ENCODE results near the gene HOXB1. TPM values are rescaled to one million over a fixed set of nuclear protein-coding genes. Genes with fewer than 3 reads are reported as not detected.
A peak's percentile ranks its signal among the peaks of the same experiment; 100 is the strongest.

HOXB1 gene
- total and polyA plus RNA-seq, 7 experiments from 2014 or later: not detected

DNA sequence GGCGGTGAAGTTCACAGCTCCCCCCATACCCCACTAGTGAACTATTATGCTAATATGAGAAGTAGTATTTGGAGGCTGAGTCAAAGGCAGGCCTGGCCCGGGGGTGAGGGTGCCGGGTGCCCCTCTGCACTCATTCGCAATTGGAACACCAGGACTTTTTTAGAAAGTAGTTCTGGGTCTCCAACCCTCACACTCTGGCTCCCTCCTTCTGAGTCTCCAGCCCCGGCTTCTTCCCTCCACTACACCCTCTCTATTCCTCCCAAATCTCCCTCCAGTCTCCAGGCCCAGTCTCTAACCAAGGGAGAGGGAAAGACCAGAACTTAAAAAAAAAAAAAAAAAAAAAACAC, 25.4 kb upstream of the HOXB1 start:
- ATAC-seq (no peak), DNase-seq (no peak)
- ChIA-PET POLR2A (interaction anchor here (1.4 to 3.4 kb wide), 6 partner anchors 9 to 18 kb away, joined by 4 to 24 read pairs (median 6); no protein-coding TSS in a partner anchor), CTCF (interaction anchor here (0.6 to 0.7 kb wide), 2 partner anchors 10 to 931 kb away, joined by 3 to 4 read pairs; no protein-coding TSS in a partner anchor)
- Mint-ChIP-seq H3K4me1 (peaks cover 5 to 20% (median 12%) of the 10 kb centered on the region in 7 donors), H3K4me3 (peak overlapping the region in 9 of 10 donors; percentile 67 to 90 (median 81)), H3K9me3 (peaks cover 0 to 1% (median 0%) of the 10 kb centered on the region in 11 donors), H3K27me3 (peaks cover 7 to 76% (median 23%) of the 10 kb centered on the region in 5 donors), H3K27ac (no peak overlapping the region), H3K36me3 (peaks cover 0 to 11% (median 0%) of the 10 kb centered on the region in 5 donors)
- Histone ChIP-seq H3K4me1 (ENCODE audit: control insufficient read depth in 2 of 2, insufficient read depth in 2 of 2, low read length in 2 of 2) (no peaks in the 10 kb centered on the region), H3K9me3 (ENCODE audit: control insufficient read depth in 2 of 3, low read length in 3 of 3) (no peaks in the 10 kb centered on the region), H3K27me3 (ENCODE audit: control insufficient read depth in 2 of 2, insufficient read depth in 2 of 2, low read length in 2 of 2) (no peaks in the 10 kb centered on the region), H3K4me3 (ENCODE audit: low read length) (no peak overlapping the region), H3K27ac (ENCODE audit: low read depth, low read length) (no peak overlapping the region), H3K36me3 (ENCODE audit: control insufficient read depth in 2 of 3, insufficient read depth in 3 of 3, low read length in 3 of 3) (no peaks in the 10 kb centered on the region)
- intact Hi-C loops (cut with micrococcal nuclease): no loop called here

DNA sequence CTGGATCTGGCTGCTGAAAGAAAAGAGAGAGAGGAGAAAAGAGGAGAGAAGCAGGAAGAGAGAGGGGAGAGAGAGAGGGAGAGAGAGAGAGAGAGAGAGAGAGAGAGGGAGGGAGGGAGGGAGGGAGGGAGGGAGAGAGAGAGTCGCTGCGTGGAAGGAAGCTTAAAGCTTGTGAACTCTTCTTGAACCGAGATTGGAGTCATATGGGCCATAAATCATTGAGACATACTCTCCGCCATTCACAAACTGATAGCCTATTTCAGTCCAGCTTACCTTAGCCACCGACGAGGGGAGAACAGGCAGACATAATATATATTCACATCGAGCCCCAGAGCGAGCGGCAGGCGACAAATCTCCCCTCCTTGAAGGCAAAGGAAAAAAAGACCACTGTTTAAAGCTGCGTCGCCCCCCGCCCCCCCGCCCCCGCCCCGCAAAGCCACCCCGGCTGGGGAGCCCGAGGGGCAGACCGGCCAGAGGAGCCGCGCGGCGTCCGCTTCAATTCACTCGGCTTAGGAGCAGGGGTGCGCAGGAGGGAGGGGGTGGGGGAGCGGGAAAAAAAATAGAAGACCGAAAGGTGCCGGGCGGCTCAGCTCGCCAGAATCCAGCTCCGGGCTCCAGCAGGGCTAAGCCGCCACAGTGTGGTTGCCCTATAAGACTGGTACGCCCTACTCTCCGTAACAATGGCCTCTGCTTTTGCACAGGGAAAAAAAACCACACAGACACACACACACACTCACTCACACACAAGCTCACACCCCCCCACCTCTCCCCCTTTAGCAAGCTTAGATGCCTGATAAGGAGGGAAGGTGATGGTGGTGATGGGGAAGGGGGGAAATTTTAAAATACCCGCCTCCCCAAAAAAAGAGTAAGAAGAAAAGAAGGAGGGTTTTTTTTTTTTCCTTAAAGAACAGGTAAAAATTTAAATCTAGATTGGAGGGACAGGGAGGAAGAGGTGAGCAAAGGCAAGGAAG, 24.7 kb upstream of the HOXB1 start:
- Histone ChIP-seq H3K4me3 (ENCODE audit: low read length) (peak overlapping the region; percentile 41), H3K4me1 (ENCODE audit: control insufficient read depth in 2 of 2, insufficient read depth in 2 of 2, low read length in 2 of 2) (no peaks in the 10 kb centered on the region), H3K27me3 (ENCODE audit: control insufficient read depth in 2 of 2, insufficient read depth in 2 of 2, low read length in 2 of 2) (no peaks in the 10 kb centered on the region), H3K27ac (ENCODE audit: low read depth, low read length) (no peak overlapping the region), H3K9me3 (ENCODE audit: control insufficient read depth in 2 of 3, low read length in 3 of 3) (no peaks in the 10 kb centered on the region), H3K36me3 (ENCODE audit: control insufficient read depth in 2 of 3, insufficient read depth in 3 of 3, low read length in 3 of 3) (no peaks in the 10 kb centered on the region)
- POLR2A ChIA-PET: interaction anchor here (1.4 to 3.4 kb wide), 6 partner anchors 8 to 19 kb away, joined by 4 to 24 read pairs (median 6); no protein-coding TSS in a partner anchor
- Mint-ChIP-seq H3K4me1 (peaks cover 4 to 19% (median 12%) of the 10 kb centered on the region in 7 donors), H3K9me3 (peaks cover 0 to 1% (median 0%) of the 10 kb centered on the region in 11 donors), H3K27ac (peak overlapping the region; percentile 7 to 97 (median 84)), H3K27me3 (peaks cover 7 to 71% (median 22%) of the 10 kb centered on the region in 5 donors), H3K36me3 (peaks cover 0 to 11% (median 0%) of the 10 kb centered on the region in 5 donors), H3K4me3 (peak overlapping the region; percentile 81 to 96 (median 92))
- ATAC-seq: peak; percentile 56
- CTCF ChIA-PET: interaction anchor here (0.6 kb wide), 1 partner anchor 932 kb away, joined by 3 read pairs; no protein-coding TSS in a partner anchor
- peak in 3 of 9 donors; percentile 15 to 20 (median 19) for DNase-seq
- intact Hi-C loops (cut with micrococcal nuclease): no loop called here

DNA sequence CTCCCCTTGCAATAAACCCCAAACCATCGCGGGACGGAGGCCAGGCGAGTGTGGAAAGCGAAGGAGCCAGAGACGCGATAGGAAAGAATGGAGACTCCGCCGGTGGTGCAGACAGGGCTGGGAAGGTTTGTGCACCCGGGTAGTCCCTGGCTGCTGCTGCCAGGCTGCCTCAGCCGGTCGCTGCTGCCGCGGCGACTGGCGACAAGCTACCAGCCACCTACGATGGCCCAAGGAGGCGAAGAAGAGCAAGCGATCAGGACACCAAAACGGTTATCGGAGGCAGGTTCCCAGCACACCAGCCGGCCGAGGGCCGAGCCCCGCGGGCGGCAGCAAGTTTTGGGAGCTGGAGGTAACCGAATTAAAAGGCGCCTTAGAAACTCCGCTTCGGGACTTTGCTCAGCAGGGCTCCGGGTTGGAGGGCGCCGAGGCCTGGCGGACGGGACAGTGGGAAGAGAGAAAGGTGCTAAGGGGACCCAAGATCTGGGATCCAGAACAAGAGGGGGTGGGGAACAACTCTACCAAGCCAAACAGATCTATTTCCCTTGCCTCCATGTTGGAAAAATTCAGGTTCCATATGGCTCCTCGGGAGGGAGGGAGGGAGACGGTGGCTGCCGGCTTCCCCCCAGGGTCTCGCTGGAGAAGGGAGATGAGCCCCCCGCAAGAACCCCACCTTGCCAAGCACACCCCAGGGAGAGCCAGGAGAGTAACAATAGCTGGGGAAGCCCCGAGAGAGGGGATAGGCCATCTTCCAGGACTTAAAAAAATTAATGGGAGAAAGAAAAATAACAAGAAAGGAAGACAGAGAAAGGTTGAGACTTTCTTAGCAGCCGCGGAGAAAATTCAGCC, 23.8 kb upstream of the HOXB1 start:
- Mint-ChIP-seq H3K9me3 (no peaks in the 10 kb centered on the region), H3K27ac (peak overlapping the region in 8 of 9 donors; percentile 39 to 97 (median 76)), H3K27me3 (peaks cover 7 to 66% (median 19%) of the 10 kb centered on the region in 5 donors), H3K4me3 (peak overlapping the region; percentile 81 to 96 (median 92)), H3K36me3 (peaks cover 0 to 15% (median 0%) of the 10 kb centered on the region in 5 donors), H3K4me1 (peaks cover 4 to 19% (median 12%) of the 10 kb centered on the region in 7 donors)
- DNase-seq: no peak
- CTCF ChIA-PET: no interaction called here
- Histone ChIP-seq H3K4me1 (ENCODE audit: control insufficient read depth in 2 of 2, insufficient read depth in 2 of 2, low read length in 2 of 2) (no peaks in the 10 kb centered on the region), H3K36me3 (ENCODE audit: control insufficient read depth in 2 of 3, insufficient read depth in 3 of 3, low read length in 3 of 3) (no peaks in the 10 kb centered on the region), H3K27ac (ENCODE audit: low read depth, low read length) (no peak overlapping the region), H3K9me3 (ENCODE audit: control insufficient read depth in 2 of 3, low read length in 3 of 3) (no peaks in the 10 kb centered on the region), H3K4me3 (ENCODE audit: low read length) (no peak overlapping the region), H3K27me3 (ENCODE audit: control insufficient read depth in 2 of 2, insufficient read depth in 2 of 2, low read length in 2 of 2) (no peaks in the 10 kb centered on the region)
- POLR2A ChIA-PET: interaction anchor here (0.9 to 1.7 kb wide), 5 partner anchors 12 to 21 kb away, joined by 3 to 9 read pairs (median 5); no protein-coding TSS in a partner anchor
- ATAC-seq: no peak
- intact Hi-C loops (cut with micrococcal nuclease): no loop called here

DNA sequence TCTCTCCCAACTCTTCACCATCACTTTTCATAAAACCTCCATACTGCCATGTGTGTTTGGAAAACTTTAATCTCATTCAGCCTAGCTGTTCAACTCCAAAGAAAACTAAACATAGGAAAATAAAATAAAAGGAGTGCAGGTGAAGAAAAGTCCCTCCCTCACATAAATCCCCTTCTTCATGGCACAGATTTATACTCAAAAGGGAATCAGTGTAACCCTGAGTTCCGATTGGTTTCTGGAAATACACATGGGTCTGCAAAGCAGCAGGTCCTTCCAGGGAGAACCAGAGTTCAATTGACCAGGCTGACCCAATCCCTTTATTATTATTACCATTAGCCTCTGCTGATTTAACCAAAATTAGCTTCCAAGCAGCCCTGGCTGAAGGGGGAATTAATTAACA, 23.0 kb upstream of the HOXB1 start:
- Histone ChIP-seq H3K27me3 (ENCODE audit: control insufficient read depth in 2 of 2, insufficient read depth in 2 of 2, low read length in 2 of 2) (no peaks in the 10 kb centered on the region), H3K27ac (ENCODE audit: low read depth, low read length) (no peak overlapping the region), H3K4me1 (ENCODE audit: control insufficient read depth in 2 of 2, insufficient read depth in 2 of 2, low read length in 2 of 2) (peaks cover 0 to under 1% of the 10 kb centered on the region in 2 donors), H3K4me3 (ENCODE audit: low read length) (no peak overlapping the region), H3K9me3 (ENCODE audit: control insufficient read depth in 2 of 3, low read length in 3 of 3) (no peaks in the 10 kb centered on the region), H3K36me3 (ENCODE audit: control insufficient read depth in 2 of 3, insufficient read depth in 3 of 3, low read length in 3 of 3) (no peaks in the 10 kb centered on the region)
- intact Hi-C loops (cut with micrococcal nuclease): no loop called here
- ChIA-PET CTCF (no interaction called here), POLR2A (interaction anchor here (0.6 kb wide), 1 partner anchor 109 kb away, joined by 4 read pairs; no protein-coding TSS in a partner anchor)
- H3K9me3 Mint-ChIP-seq: no peaks in the 10 kb centered on the region
- ATAC-seq (no peak), DNase-seq (no peak)
- peak overlapping the region in 1 of 10 donors; percentile 25 for H3K4me3 Mint-ChIP-seq
- peaks cover 4 to 22% (median 12%) of the 10 kb centered on the region in 7 donors for H3K4me1 Mint-ChIP-seq
- H3K27me3 Mint-ChIP-seq: peaks cover 7 to 58% (median 19%) of the 10 kb centered on the region in 5 donors
- H3K36me3 Mint-ChIP-seq: peaks cover 0 to 17% (median 0%) of the 10 kb centered on the region in 5 donors
- H3K27ac Mint-ChIP-seq: peak overlapping the region in 1 of 9 donors; percentile 64

DNA sequence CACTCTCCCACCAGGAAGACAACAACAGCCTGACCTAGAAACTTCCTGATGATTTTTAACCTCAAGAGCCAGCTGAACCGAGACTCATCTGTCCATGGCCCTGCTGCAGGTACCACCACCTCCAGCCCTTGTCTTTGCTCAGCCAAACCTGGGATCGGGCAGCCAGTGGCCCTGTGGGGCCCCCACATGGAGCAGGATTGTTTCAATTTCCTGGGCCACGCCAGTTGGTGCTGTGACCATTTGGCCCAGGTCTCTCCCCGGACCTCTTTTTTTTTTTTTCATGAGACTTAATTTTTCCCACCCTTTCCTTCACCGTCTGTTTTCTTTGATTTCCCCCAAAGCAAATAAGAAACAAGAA, 22.4 kb upstream of the HOXB1 start:
- ATAC-seq (no peak), DNase-seq (no peak)
- Histone ChIP-seq H3K4me1 (ENCODE audit: control insufficient read depth in 2 of 2, insufficient read depth in 2 of 2, low read length in 2 of 2) (peaks cover 0 to 5% of the 10 kb centered on the region in 2 donors), H3K27me3 (ENCODE audit: control insufficient read depth in 2 of 2, insufficient read depth in 2 of 2, low read length in 2 of 2) (no peaks in the 10 kb centered on the region), H3K9me3 (ENCODE audit: control insufficient read depth in 2 of 3, low read length in 3 of 3) (no peaks in the 10 kb centered on the region), H3K36me3 (ENCODE audit: control insufficient read depth in 2 of 3, insufficient read depth in 3 of 3, low read length in 3 of 3) (no peaks in the 10 kb centered on the region), H3K4me3 (ENCODE audit: low read length) (no peak overlapping the region), H3K27ac (ENCODE audit: low read depth, low read length) (no peak overlapping the region)
- H3K4me3 Mint-ChIP-seq: no peak overlapping the region
- no peaks in the 10 kb centered on the region for H3K9me3 Mint-ChIP-seq
- CTCF ChIA-PET: interaction anchor here (1.1 kb wide), 1 partner anchor 13 kb away, joined by 3 read pairs; no protein-coding TSS in a partner anchor
- intact Hi-C loops (cut with micrococcal nuclease): no loop called here
- peaks cover 7 to 52% (median 16%) of the 10 kb centered on the region in 5 donors for H3K27me3 Mint-ChIP-seq
- H3K27ac Mint-ChIP-seq: no peak overlapping the region
- POLR2A ChIA-PET: no interaction called here
- peaks cover 0 to 14% (median 0%) of the 10 kb centered on the region in 5 donors for H3K36me3 Mint-ChIP-seq
- peaks cover 7 to 27% (median 18%) of the 10 kb centered on the region in 7 donors for H3K4me1 Mint-ChIP-seq

All from naive thymus-derived CD4-positive, alpha-beta T cell (primary cell).